Measurements from ENCODE around the gene EML4.
A peak's percentile ranks its signal among the peaks of the same experiment; 100 is the strongest.

EML4 gene

GRCh38 chr2:42195559-42195958, 26.4 kb downstream of the EML4 start:
- H3K27me3 ChIP-seq (ENCODE audit: control insufficient read depth in 1 of 2, insufficient read depth in 2 of 2, low read length in 2 of 2): no peaks in the 10 kb centered on the region
- H3K9ac ChIP-seq (ENCODE audit: low read depth in 1 of 2, low read length in 2 of 2): no peak overlapping the region
- H3K4me1 ChIP-seq (ENCODE audit: control insufficient read depth in 1 of 2, insufficient read depth in 2 of 2, low read length in 2 of 2): peaks cover 46 to 69% of the 10 kb centered on the region in 2 donors
- no peak overlapping the region for H3K4me3 ChIP-seq (ENCODE audit: low read depth in 1 of 2, low read length in 2 of 2)
- no peak overlapping the region for H3K27ac ChIP-seq (ENCODE audit: low read depth, low read length)
- H3K36me3 ChIP-seq (ENCODE audit: control insufficient read depth in 1 of 2, insufficient read depth in 2 of 2, low read length in 2 of 2): no peaks in the 10 kb centered on the region
- no peaks in the 10 kb centered on the region for H3K9me3 ChIP-seq (ENCODE audit: control insufficient read depth in 1 of 2, low read length in 2 of 2)

- peak overlapping the region in 1 of 2 donors; percentile 28 for H3K4me3 ChIP-seq (ENCODE audit: low read depth in 1 of 2, low read length in 2 of 2)
- peaks cover 46 to 64% of the 10 kb centered on the region in 2 donors for H3K4me1 ChIP-seq (ENCODE audit: control insufficient read depth in 1 of 2, insufficient read depth in 2 of 2, low read length in 2 of 2)
- no peak overlapping the region for H3K27ac ChIP-seq (ENCODE audit: low read depth, low read length)
- no peak overlapping the region for H3K9ac ChIP-seq (ENCODE audit: low read depth in 1 of 2, low read length in 2 of 2)
- no peaks in the 10 kb centered on the region for H3K9me3 ChIP-seq (ENCODE audit: control insufficient read depth in 1 of 2, low read length in 2 of 2)
- H3K27me3 ChIP-seq (ENCODE audit: control insufficient read depth in 1 of 2, insufficient read depth in 2 of 2, low read length in 2 of 2): no peaks in the 10 kb centered on the region
- no peaks in the 10 kb centered on the region for H3K36me3 ChIP-seq (ENCODE audit: control insufficient read depth in 1 of 2, insufficient read depth in 2 of 2, low read length in 2 of 2)
These were observed 26.9 kb downstream of the EML4 start for GRCh38 chr2:42196070-42196402.

- H3K27ac ChIP-seq (ENCODE audit: low read depth, low read length): no peak overlapping the region
These were observed 27.5 kb downstream of the EML4 start for GRCh38 chr2:42196403-42197267.

DNA sequence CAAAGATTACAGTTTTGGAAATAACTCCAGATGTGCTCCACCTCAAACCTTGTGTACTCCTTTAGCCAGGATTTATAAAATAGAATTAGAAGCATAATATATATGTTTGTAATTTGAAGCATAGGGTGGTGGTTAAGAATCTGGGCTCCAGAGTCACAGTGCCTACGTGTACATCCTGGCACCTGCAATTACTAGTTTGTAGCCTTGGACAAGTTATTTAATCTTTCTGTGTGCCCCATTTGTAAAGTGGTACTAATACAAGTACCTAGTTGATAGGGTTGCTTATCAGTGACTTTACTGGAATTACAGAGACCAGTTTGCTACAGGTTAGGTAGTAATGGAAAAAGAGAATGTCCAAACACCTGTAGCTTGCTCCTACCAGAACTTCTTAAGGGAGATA, 28.6 kb downstream of the EML4 start:
- H3K9ac ChIP-seq (ENCODE audit: low read depth in 1 of 2, low read length in 2 of 2): no peak overlapping the region

More at GRCh38 chr2:42196403-42197267, 27.5 kb downstream of the EML4 start:
- H3K36me3 ChIP-seq (ENCODE audit: control insufficient read depth in 1 of 2, insufficient read depth in 2 of 2, low read length in 2 of 2): no peaks in the 10 kb centered on the region
- peak overlapping the region; percentile 23 to 28 for H3K4me3 ChIP-seq (ENCODE audit: low read depth in 1 of 2, low read length in 2 of 2)
- no peaks in the 10 kb centered on the region for H3K27me3 ChIP-seq (ENCODE audit: control insufficient read depth in 1 of 2, insufficient read depth in 2 of 2, low read length in 2 of 2)
- H3K9me3 ChIP-seq (ENCODE audit: control insufficient read depth in 1 of 2, low read length in 2 of 2): no peaks in the 10 kb centered on the region
- peak overlapping the region in 1 of 2 donors; percentile 12 for H3K9ac ChIP-seq (ENCODE audit: low read depth in 1 of 2, low read length in 2 of 2)
- H3K4me1 ChIP-seq (ENCODE audit: control insufficient read depth in 1 of 2, insufficient read depth in 2 of 2, low read length in 2 of 2): peaks cover 46 to 63% of the 10 kb centered on the region in 2 donors

DNA sequence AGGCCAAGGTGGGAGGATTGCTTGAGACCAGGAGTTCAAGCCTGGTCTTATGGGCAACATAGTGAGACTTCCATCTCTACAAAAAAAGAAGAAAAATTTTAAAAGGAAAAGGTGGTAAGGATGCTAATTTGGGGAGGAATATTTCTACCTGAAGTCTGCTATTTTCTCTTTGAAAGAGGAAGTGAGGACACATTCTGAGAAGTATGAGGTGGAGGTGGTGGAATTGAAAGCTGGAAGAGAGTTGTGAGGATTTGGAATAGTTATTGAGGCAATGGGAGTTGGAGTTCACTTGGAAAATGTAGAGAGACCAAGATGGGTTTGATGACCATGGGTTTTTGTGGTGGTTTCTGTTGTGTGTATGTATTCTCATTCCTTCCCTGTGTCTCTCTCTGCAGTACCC, 29.3 kb downstream of the EML4 start:
- H3K4me3 ChIP-seq (ENCODE audit: low read depth in 1 of 2, low read length in 2 of 2): no peak overlapping the region
- H3K36me3 ChIP-seq (ENCODE audit: control insufficient read depth in 1 of 2, insufficient read depth in 2 of 2, low read length in 2 of 2): no peaks in the 10 kb centered on the region
- H3K27me3 ChIP-seq (ENCODE audit: control insufficient read depth in 1 of 2, insufficient read depth in 2 of 2, low read length in 2 of 2): no peaks in the 10 kb centered on the region
- H3K4me1 ChIP-seq (ENCODE audit: control insufficient read depth in 1 of 2, insufficient read depth in 2 of 2, low read length in 2 of 2): peaks cover 32 to 51% of the 10 kb centered on the region in 2 donors
- H3K9me3 ChIP-seq (ENCODE audit: control insufficient read depth in 1 of 2, low read length in 2 of 2): no peaks in the 10 kb centered on the region
- no peak overlapping the region for H3K9ac ChIP-seq (ENCODE audit: low read depth in 1 of 2, low read length in 2 of 2)
- no peak overlapping the region for H3K27ac ChIP-seq (ENCODE audit: low read depth, low read length)

More for the DNA sequence above, 28.6 kb downstream of the EML4 start:
- no peak overlapping the region for H3K27ac ChIP-seq (ENCODE audit: low read depth, low read length)
- peaks cover 39 to 57% of the 10 kb centered on the region in 2 donors for H3K4me1 ChIP-seq (ENCODE audit: control insufficient read depth in 1 of 2, insufficient read depth in 2 of 2, low read length in 2 of 2)
- no peaks in the 10 kb centered on the region for H3K36me3 ChIP-seq (ENCODE audit: control insufficient read depth in 1 of 2, insufficient read depth in 2 of 2, low read length in 2 of 2)
- no peaks in the 10 kb centered on the region for H3K9me3 ChIP-seq (ENCODE audit: control insufficient read depth in 1 of 2, low read length in 2 of 2)
- H3K4me3 ChIP-seq (ENCODE audit: low read depth in 1 of 2, low read length in 2 of 2): no peak overlapping the region
- H3K27me3 ChIP-seq (ENCODE audit: control insufficient read depth in 1 of 2, insufficient read depth in 2 of 2, low read length in 2 of 2): no peaks in the 10 kb centered on the region

GRCh38 chr2:42199002-42199401, 29.8 kb downstream of the EML4 start:
- Histone ChIP-seq H3K9ac (ENCODE audit: low read depth in 1 of 2, low read length in 2 of 2) (no peak overlapping the region), H3K36me3 (ENCODE audit: control insufficient read depth in 1 of 2, insufficient read depth in 2 of 2, low read length in 2 of 2) (no peaks in the 10 kb centered on the region), H3K4me1 (ENCODE audit: control insufficient read depth in 1 of 2, insufficient read depth in 2 of 2, low read length in 2 of 2) (peaks cover 27 to 46% of the 10 kb centered on the region in 2 donors), H3K27me3 (ENCODE audit: control insufficient read depth in 1 of 2, insufficient read depth in 2 of 2, low read length in 2 of 2) (no peaks in the 10 kb centered on the region), H3K27ac (ENCODE audit: low read depth, low read length) (no peak overlapping the region), H3K4me3 (ENCODE audit: low read depth in 1 of 2, low read length in 2 of 2) (no peak overlapping the region), H3K9me3 (ENCODE audit: control insufficient read depth in 1 of 2, low read length in 2 of 2) (no peaks in the 10 kb centered on the region)

- H3K4me3 ChIP-seq (ENCODE audit: low read depth in 1 of 2, low read length in 2 of 2): no peak overlapping the region
- H3K4me1 ChIP-seq (ENCODE audit: control insufficient read depth in 1 of 2, insufficient read depth in 2 of 2, low read length in 2 of 2): peaks cover 22 to 46% of the 10 kb centered on the region in 2 donors
- no peaks in the 10 kb centered on the region for H3K27me3 ChIP-seq (ENCODE audit: control insufficient read depth in 1 of 2, insufficient read depth in 2 of 2, low read length in 2 of 2)
- no peaks in the 10 kb centered on the region for H3K9me3 ChIP-seq (ENCODE audit: control insufficient read depth in 1 of 2, low read length in 2 of 2)
- no peak overlapping the region for H3K9ac ChIP-seq (ENCODE audit: low read depth in 1 of 2, low read length in 2 of 2)
- H3K36me3 ChIP-seq (ENCODE audit: control insufficient read depth in 1 of 2, insufficient read depth in 2 of 2, low read length in 2 of 2): no peaks in the 10 kb centered on the region
- no peak overlapping the region for H3K27ac ChIP-seq (ENCODE audit: low read depth, low read length)
These were observed 30.5 kb downstream of the EML4 start for GRCh38 chr2:42199626-42200025.

GRCh38 chr2:42200926-42201855, 32.0 kb downstream of the EML4 start:
- Histone ChIP-seq H3K36me3 (ENCODE audit: control insufficient read depth in 1 of 2, insufficient read depth in 2 of 2, low read length in 2 of 2) (no peaks in the 10 kb centered on the region), H3K4me1 (ENCODE audit: control insufficient read depth in 1 of 2, insufficient read depth in 2 of 2, low read length in 2 of 2) (peaks cover 19 to 36% of the 10 kb centered on the region in 2 donors), H3K27me3 (ENCODE audit: control insufficient read depth in 1 of 2, insufficient read depth in 2 of 2, low read length in 2 of 2) (no peaks in the 10 kb centered on the region), H3K9ac (ENCODE audit: low read depth in 1 of 2, low read length in 2 of 2) (no peak overlapping the region), H3K4me3 (ENCODE audit: low read depth in 1 of 2, low read length in 2 of 2) (no peak overlapping the region), H3K9me3 (ENCODE audit: control insufficient read depth in 1 of 2, low read length in 2 of 2) (no peaks in the 10 kb centered on the region), H3K27ac (ENCODE audit: low read depth, low read length) (no peak overlapping the region)

DNA sequence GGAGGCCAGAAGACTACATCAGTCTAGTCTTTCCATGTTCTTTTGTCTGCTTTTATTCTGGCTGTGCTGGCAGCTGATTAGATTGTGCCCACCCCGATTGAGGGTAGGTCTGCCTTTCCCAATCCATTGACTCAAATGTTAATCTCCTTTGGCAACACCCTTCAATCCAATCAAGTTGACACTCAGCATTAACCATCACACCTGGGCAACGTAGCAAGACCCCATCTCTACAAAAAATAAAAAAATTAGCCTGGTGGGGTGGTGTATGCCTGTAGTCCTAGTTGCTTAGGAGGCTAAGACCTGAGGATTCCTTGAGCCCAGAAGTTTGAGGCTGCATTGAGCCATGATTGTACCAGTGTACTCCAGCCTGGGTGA, 33.5 kb downstream of the EML4 start:
- H3K27ac ChIP-seq (ENCODE audit: low read depth, low read length): no peak overlapping the region
- H3K9me3 ChIP-seq (ENCODE audit: control insufficient read depth in 1 of 2, low read length in 2 of 2): no peaks in the 10 kb centered on the region
- H3K36me3 ChIP-seq (ENCODE audit: control insufficient read depth in 1 of 2, insufficient read depth in 2 of 2, low read length in 2 of 2): no peaks in the 10 kb centered on the region
- no peaks in the 10 kb centered on the region for H3K27me3 ChIP-seq (ENCODE audit: control insufficient read depth in 1 of 2, insufficient read depth in 2 of 2, low read length in 2 of 2)
- H3K4me1 ChIP-seq (ENCODE audit: control insufficient read depth in 1 of 2, insufficient read depth in 2 of 2, low read length in 2 of 2): peaks cover 9 to 23% of the 10 kb centered on the region in 2 donors
- no peak overlapping the region for H3K4me3 ChIP-seq (ENCODE audit: low read depth in 1 of 2, low read length in 2 of 2)
- H3K9ac ChIP-seq (ENCODE audit: low read depth in 1 of 2, low read length in 2 of 2): no peak overlapping the region

- H3K27me3 ChIP-seq (ENCODE audit: control insufficient read depth in 1 of 2, insufficient read depth in 2 of 2, low read length in 2 of 2): no peaks in the 10 kb centered on the region
- no peaks in the 10 kb centered on the region for H3K9me3 ChIP-seq (ENCODE audit: control insufficient read depth in 1 of 2, low read length in 2 of 2)
- H3K27ac ChIP-seq (ENCODE audit: low read depth, low read length): no peak overlapping the region
- H3K4me1 ChIP-seq (ENCODE audit: control insufficient read depth in 1 of 2, insufficient read depth in 2 of 2, low read length in 2 of 2): peaks cover 5 to 13% of the 10 kb centered on the region in 2 donors
- H3K4me3 ChIP-seq (ENCODE audit: low read depth in 1 of 2, low read length in 2 of 2): no peak overlapping the region
- H3K9ac ChIP-seq (ENCODE audit: low read depth in 1 of 2, low read length in 2 of 2): no peak overlapping the region
- no peaks in the 10 kb centered on the region for H3K36me3 ChIP-seq (ENCODE audit: control insufficient read depth in 1 of 2, insufficient read depth in 2 of 2, low read length in 2 of 2)
These were observed 34.6 kb downstream of the EML4 start for GRCh38 chr2:42203792-42204191.
